ENCODE data around the gene FGF10. TPM values are rescaled to one million over a fixed set of nuclear protein-coding genes. Genes with fewer than 3 reads are reported as not detected.

FGF10 gene
- total RNA-seq, 1 experiment from 2014 or later, result not detected

DNA sequence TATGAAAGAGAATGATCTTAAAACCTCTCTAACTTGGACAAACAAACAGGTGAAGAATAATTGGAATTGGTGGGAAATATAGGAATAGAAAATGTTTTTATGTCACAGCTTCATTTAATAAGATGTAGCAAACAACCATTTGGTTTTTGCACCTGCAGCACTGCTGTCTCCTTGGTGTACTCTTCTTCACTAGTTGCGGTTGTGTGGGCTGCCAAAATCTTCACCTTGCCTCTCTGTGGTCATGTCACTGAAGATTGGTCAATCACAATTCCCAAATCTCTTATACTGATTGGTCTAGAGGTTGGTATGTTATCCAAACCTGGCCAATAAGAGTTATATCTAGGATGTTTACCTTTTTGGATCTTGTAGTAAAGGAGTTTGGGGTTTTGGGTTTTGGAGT is 88.7 kb downstream of the FGF10 start:
- TF ChIP-seq SIN3A (IDR thresholded peaks at IDR 0.05; ENCODE audit: borderline replicate concordance, insufficient read depth, low read depth, low read length), result no peak
- no peak for TF ChIP-seq TCF7L2 (IDR thresholded peaks at IDR 0.05; ENCODE audit: low read depth, low read length)
- TF ChIP-seq POLR2AphosphoS5 (IDR thresholded peaks at IDR 0.05; ENCODE audit: low read depth, low read length), result no peak
- TF ChIP-seq, protein P1, sequence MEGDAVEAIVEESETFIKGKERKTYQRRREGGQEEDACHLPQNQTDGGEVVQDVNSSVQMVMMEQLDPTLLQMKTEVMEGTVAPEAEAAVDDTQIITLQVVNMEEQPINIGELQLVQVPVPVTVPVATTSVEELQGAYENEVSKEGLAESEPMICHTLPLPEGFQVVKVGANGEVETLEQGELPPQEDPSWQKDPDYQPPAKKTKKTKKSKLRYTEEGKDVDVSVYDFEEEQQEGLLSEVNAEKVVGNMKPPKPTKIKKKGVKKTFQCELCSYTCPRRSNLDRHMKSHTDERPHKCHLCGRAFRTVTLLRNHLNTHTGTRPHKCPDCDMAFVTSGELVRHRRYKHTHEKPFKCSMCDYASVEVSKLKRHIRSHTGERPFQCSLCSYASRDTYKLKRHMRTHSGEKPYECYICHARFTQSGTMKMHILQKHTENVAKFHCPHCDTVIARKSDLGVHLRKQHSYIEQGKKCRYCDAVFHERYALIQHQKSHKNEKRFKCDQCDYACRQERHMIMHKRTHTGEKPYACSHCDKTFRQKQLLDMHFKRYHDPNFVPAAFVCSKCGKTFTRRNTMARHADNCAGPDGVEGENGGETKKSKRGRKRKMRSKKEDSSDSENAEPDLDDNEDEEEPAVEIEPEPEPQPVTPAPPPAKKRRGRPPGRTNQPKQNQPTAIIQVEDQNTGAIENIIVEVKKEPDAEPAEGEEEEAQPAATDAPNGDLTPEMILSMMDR (IDR thresholded peaks at IDR 0.05), result no peak
- TF ChIP-seq, protein P2, sequence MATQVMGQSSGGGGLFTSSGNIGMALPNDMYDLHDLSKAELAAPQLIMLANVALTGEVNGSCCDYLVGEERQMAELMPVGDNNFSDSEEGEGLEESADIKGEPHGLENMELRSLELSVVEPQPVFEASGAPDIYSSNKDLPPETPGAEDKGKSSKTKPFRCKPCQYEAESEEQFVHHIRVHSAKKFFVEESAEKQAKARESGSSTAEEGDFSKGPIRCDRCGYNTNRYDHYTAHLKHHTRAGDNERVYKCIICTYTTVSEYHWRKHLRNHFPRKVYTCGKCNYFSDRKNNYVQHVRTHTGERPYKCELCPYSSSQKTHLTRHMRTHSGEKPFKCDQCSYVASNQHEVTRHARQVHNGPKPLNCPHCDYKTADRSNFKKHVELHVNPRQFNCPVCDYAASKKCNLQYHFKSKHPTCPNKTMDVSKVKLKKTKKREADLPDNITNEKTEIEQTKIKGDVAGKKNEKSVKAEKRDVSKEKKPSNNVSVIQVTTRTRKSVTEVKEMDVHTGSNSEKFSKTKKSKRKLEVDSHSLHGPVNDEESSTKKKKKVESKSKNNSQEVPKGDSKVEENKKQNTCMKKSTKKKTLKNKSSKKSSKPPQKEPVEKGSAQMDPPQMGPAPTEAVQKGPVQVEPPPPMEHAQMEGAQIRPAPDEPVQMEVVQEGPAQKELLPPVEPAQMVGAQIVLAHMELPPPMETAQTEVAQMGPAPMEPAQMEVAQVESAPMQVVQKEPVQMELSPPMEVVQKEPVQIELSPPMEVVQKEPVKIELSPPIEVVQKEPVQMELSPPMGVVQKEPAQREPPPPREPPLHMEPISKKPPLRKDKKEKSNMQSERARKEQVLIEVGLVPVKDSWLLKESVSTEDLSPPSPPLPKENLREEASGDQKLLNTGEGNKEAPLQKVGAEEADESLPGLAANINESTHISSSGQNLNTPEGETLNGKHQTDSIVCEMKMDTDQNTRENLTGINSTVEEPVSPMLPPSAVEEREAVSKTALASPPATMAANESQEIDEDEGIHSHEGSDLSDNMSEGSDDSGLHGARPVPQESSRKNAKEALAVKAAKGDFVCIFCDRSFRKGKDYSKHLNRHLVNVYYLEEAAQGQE (IDR thresholded peaks at IDR 0.05; ENCODE audit: insufficient read depth in 1 of 2, low read depth in 2 of 2, low read length in 1 of 2), result no peak
- ATAC-seq (no peak), DNase-seq (ENCODE audit: low read depth, low spot score) (no peak)
- in situ Hi-C loops (cut with HindIII; ENCODE audit: low pct_unique_long_range_greater_than_20kb, low sequenced_read_pairs) (no loop called here), intact Hi-C loops (cut with micrococcal nuclease; ENCODE audit: unreplicated experiment) (no loop called here)
- Histone ChIP-seq H3K27ac (ENCODE audit: low read length) (no peak overlapping the region), H3K36me3 (ENCODE audit: control insufficient read depth, insufficient read depth, low read length) (no peaks in the 10 kb centered on the region), H3K4me1 (ENCODE audit: control insufficient read depth, insufficient read depth, low read length) (no peaks in the 10 kb centered on the region), H3K9me3 (ENCODE audit: control insufficient read depth, insufficient read depth, low read depth, low read length) (no peaks in the 10 kb centered on the region), H3K4me3 (ENCODE audit: low read depth in 2 of 2, low read length in 2 of 2) (no peak overlapping the region), H3K27me3 (ENCODE audit: control insufficient read depth, insufficient read depth, low read length) (no peaks in the 10 kb centered on the region)
- CTCF ChIA-PET, result no interaction called here
- no TSS peak for BruUV-seq (replicated peaks)
- POLR2A ChIA-PET, result no interaction called here

DNA sequence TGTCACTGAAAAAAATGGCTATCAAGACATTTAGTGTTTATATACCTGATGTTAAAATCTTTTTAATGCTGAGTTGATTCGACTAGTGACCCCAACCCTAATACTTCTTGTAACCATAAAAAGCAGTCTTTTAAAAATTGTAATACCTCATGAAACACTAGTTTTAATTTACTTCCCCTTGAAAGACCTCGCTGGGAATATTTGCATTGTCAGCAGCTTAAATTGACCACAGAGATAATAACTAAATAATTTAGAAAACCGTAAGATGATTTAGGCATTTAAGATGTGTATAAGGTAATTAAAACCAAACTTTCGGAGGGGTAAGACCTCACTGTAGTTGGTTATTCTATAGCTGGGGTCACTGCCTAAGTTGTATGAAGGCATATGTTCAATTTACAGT is 89.8 kb downstream of the FGF10 start:
- Histone ChIP-seq H3K4me1 (ENCODE audit: control insufficient read depth, insufficient read depth, low read length) (no peaks in the 10 kb centered on the region), H3K27me3 (ENCODE audit: control insufficient read depth, insufficient read depth, low read length) (no peaks in the 10 kb centered on the region), H3K27ac (ENCODE audit: low read length) (no peak overlapping the region), H3K36me3 (ENCODE audit: control insufficient read depth, insufficient read depth, low read length) (no peaks in the 10 kb centered on the region), H3K4me3 (ENCODE audit: low read depth in 2 of 2, low read length in 2 of 2) (no peak overlapping the region), H3K9me3 (ENCODE audit: control insufficient read depth, insufficient read depth, low read depth, low read length) (no peaks in the 10 kb centered on the region)
- intact Hi-C loops (cut with micrococcal nuclease; ENCODE audit: unreplicated experiment), result no loop called here
- BruUV-seq (replicated peaks), result no TSS peak
- POLR2A ChIA-PET, result no interaction called here
- in situ Hi-C loops (cut with HindIII; ENCODE audit: low pct_unique_long_range_greater_than_20kb, low sequenced_read_pairs), result no loop called here
- DNase-seq (ENCODE audit: low read depth, low spot score) (no peak), ATAC-seq (no peak)
- CTCF ChIA-PET, result no interaction called here
- TF ChIP-seq, protein P1 (IDR thresholded peaks at IDR 0.05), result no peak
- no peak for TF ChIP-seq SIN3A (IDR thresholded peaks at IDR 0.05; ENCODE audit: borderline replicate concordance, insufficient read depth, low read depth, low read length)
- no peak for TF ChIP-seq POLR2AphosphoS5 (IDR thresholded peaks at IDR 0.05; ENCODE audit: low read depth, low read length)
- TF ChIP-seq, protein P2 (IDR thresholded peaks at IDR 0.05; ENCODE audit: insufficient read depth in 1 of 2, low read depth in 2 of 2, low read length in 1 of 2), result no peak
- TF ChIP-seq TCF7L2 (IDR thresholded peaks at IDR 0.05; ENCODE audit: low read depth, low read length), result no peak

All from Panc1 (cell line).